GM21619 (cell line): ENCODE data around the gene COL19A1.

Source experiments
- ATAC-seq: cut with Tn5 transposase; IDR thresholded peaks from one replicate; pipeline ENCODE4 v1.9.1; 2021; ENCODE audit not compliant: unreplicated experiment

The COL19A1 gene

GRCh38 chr6:70118670-70119069 lies 252.3 kb downstream of the COL19A1 start:
- ATAC-seq = no peak

DNA sequence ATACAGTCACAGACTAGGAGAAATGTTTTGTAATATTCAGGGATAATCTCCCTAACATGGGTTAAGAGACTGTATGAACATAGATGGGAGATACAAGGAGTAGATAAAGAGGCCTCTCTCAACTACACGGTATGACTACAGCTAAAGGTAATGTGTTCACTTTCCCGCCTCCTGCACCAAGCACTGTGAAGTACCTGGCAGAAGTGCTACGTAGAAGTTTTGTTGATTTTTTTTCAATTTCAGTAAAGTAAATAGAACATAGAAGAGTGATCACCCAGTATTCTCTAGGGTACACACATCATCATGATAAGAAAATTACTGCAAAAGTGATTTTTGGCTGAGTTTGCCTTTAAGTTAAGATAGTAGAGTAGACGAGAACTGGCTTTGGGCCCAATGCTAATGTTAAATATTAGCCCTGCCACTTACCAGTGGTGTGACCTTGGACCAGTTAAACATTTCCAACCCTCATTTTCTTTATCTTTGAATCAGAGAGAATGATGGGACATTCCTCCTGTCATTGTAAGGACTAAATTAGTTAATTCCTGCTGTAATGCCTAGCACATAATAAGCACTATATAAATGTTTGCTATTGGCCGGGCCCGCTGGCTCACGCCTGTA lies 253.0 kb downstream of the COL19A1 start:
- ATAC-seq = no peak

- peak; percentile 69 for ATAC-seq
These were observed 258.1 kb downstream of the COL19A1 start for GRCh38 chr6:70124443-70124842.

DNA sequence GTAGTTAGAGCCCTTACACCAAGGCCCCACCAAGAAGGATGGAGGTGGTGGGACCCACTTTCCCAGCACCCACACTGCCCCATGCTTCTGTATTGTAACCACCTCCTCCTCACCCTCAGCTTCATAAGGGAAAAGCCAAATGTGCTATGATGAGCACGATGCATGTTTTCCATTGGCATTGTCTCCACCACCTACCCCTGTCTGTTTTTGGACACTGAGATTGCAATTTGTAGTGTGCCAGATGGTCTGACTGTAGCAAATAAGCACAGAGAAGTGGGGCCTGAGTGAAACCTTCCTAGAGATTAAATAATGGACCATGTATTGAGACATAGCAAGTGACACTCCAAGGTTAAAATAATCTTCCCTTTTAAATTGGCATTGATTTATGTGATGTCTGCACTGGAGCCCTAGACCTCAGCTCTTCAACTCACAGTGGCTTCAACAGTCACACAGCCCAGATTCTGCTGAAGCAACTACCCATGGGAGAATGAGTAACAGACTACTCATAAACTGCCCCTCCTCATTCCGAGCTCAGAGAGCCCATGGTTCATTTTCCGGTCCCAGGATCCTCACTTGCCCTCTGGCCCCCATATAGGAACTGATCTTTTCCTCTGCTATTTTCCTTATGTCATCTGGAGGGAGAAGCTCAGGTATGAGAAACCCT lies 258.7 kb downstream of the COL19A1 start:
- ATAC-seq = no peak

DNA sequence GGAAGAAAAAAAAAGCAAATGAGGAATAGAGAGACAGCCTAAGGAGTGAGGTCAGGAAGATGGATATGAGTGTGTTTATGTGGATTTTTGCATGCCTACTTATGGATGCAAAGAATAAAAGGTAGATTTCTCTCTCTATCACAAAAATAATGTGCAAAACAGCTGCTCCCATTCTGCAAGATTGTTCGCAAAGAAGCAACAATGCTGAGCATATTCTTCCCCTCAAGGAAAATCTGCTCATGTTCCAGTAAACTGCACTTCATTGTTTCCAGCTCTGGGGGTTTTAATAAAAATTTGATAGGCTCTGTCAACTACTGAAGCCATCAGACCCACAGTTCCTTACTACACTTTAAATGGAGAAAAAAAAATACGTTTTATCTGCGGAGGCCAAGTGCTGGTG lies 259.2 kb downstream of the COL19A1 start:
- no peak for ATAC-seq

- no peak for ATAC-seq
These were observed 263.0 kb downstream of the COL19A1 start for GRCh38 chr6:70129341-70129740.

GRCh38 chr6:70130865-70131264 lies 264.5 kb downstream of the COL19A1 start:
- peak; percentile 1 for ATAC-seq

- ATAC-seq = peak; percentile 94
These were observed 265.2 kb downstream of the COL19A1 start for GRCh38 chr6:70131528-70131927.

GRCh38 chr6:70133246-70133645 lies 266.9 kb downstream of the COL19A1 start:
- no peak for ATAC-seq

- ATAC-seq = no peak
These were observed 268.2 kb downstream of the COL19A1 start for GRCh38 chr6:70134542-70134941.

- no peak for ATAC-seq
These were observed 269.1 kb downstream of the COL19A1 start for GRCh38 chr6:70135219-70136160.

DNA sequence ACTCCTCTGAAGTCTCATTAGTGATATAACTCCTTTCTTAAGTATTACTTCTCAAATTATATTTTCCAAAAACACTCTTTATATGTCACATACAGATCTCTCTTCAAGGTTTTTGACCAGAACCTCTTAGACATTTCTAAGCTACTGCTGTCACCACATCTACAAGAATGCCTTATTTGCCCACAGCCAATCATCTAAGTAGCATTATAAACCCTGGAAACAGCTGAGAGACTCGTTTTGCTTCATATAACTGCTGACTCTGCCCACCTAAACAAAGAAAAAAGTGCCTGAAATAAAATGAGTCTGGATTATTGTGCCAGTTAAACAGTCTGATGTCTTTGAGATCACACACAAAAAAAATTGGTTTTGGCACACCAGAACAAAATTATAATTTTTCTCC lies 270.6 kb downstream of the COL19A1 start:
- ATAC-seq = no peak

DNA sequence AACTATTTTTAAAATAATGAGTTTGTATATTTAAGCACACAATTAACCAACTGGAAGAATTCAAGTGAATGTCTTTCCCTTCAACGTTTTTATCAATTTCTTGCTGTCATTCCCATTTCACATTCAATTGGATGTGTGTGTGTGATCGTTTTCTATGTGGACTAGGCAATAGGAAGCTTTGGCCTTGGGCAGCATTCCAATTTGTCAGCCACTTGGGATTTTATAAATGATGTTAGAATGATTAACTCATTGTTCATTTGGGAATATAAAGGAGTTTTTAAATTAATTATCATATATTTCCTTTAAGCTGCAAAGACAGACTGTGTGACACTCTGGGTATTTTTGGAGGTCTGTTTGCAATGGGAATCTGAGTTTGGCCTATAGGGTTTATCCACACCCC lies 274.1 kb downstream of the COL19A1 start:
- no peak for ATAC-seq

GRCh38 chr6:70142034-70142433 lies 275.7 kb downstream of the COL19A1 start:
- no peak for ATAC-seq

DNA sequence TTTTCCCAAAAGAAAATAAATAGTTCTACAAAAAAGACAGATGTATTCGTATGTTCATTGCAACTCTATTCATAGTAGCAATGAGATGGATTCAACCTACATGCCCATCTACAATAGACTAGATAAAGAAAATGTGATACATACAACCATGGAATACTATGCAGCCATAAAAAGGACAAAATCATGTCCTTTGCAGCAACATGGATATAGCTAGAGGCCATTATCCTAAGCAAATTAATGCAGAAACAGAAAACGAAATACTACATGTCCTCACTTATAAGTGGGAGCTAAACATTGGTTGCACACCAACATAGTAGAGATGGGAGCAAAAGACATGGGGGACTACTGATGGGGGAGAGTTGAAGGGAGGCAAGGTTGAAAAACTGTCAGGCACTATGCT lies 278.8 kb downstream of the COL19A1 start:
- ATAC-seq = no peak

DNA sequence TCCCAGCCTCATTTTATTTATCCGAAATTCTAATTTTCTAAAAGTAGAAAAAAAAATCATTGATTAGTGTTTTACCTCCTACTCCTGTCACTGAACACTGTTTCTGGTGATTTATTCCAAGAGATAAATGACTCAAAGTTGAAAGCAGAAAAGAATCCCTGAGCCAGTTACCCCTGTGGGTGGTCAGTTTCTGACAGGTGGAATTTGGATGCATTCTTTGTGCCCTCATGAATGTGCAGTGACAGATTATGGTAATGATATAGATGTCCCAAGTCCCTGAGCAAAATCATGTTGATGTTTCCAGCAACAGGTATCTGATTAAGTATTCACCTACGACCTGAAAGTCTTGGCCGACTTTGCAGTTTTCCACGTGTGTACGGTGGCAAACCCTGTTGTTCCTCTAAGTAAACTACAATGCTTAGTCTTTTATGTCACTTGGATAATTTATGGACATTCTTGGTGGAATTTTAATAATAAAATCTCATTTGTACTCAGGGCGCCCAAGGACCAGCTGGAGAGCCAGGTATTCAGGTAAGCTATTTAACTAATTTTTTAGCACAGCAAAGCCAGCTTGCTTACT lies 282.9 kb downstream of the COL19A1 start:
- ATAC-seq = no peak

GRCh38 chr6:70150521-70150920 lies 284.2 kb downstream of the COL19A1 start:
- ATAC-seq = no peak

DNA sequence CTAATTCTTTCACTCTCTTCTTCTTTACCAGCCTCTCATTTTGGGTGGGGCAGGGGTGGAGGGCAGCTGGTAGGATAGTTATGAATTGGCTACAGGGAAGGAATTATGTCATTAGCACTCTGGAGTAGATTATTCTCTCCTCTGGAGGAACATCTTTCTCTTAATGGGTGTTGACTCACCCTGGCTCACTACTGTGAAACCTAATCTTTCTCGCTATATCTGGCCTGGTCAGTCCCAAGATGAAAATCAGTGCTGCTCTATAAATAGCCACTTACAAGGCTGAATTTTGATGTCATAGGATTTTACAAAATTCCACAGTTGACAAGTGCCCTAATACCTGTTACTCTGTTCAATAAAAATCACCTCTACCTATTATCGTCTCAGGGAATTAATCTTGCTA lies 285.3 kb downstream of the COL19A1 start:
- ATAC-seq = no peak

DNA sequence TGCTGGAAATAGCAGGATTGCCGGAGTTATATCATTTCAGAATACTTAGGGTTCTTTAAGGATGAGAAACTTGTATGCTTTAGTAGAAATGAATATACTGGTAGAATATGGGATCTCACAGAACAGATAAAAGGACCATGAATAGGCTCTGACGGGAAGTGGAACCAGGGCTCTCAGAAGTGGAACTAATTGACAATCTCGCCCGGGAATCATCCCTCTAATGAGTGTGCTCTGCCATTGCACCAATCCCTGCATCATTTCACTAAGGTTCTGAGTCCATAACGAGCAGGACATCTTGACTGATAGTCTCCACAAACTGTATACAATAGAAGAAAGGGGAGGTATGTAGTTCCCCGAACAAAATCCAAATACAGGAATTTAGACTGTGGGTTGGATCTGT lies 286.4 kb downstream of the COL19A1 start:
- no peak for ATAC-seq

- ATAC-seq = no peak
These were observed 290.7 kb downstream of the COL19A1 start for GRCh38 chr6:70157086-70157485.

- ATAC-seq = no peak
These were observed 293.9 kb downstream of the COL19A1 start for GRCh38 chr6:70160276-70160675.
